GM10847 (cell line): ENCODE measurements around the gene ZSCAN29.

ENCODE experiments used
- POLR2A ChIP-seq: IDR thresholded peaks from 2 replicates; pipeline ENCODE4 v1.6.1; 2011; ENCODE audit not compliant: insufficient read length; ENCODE audit errors: extremely low read depth

Gene ZSCAN29

GRCh38 chr15:43316971-43317346, 53.9 kb downstream of the ZSCAN29 start:
- no peak for TF ChIP-seq POLR2A

GRCh38 chr15:43316016-43316970, 54.5 kb downstream of the ZSCAN29 start:
- TF ChIP-seq POLR2A = no peak

- no peak for TF ChIP-seq POLR2A
Measured at GRCh38 chr15:43314171-43314570, 56.7 kb downstream of the ZSCAN29 start.

GRCh38 chr15:43312378-43312777, 58.5 kb downstream of the ZSCAN29 start:
- TF ChIP-seq POLR2A = no peak
